GM11168 (cell line): Measurements from ENCODE around the gene CFAP410.

ENCODE experiments used
- in situ Hi-C: fragments of 300-500 bp; cut with MboI; formaldehyde crosslinking; loops from one replicate; pipeline ENCODE4 v1.12.0; 2022; ENCODE audit warnings: low sequenced_read_pairs; ENCODE audit not compliant: unreplicated experiment

The CFAP410 gene

DNA sequence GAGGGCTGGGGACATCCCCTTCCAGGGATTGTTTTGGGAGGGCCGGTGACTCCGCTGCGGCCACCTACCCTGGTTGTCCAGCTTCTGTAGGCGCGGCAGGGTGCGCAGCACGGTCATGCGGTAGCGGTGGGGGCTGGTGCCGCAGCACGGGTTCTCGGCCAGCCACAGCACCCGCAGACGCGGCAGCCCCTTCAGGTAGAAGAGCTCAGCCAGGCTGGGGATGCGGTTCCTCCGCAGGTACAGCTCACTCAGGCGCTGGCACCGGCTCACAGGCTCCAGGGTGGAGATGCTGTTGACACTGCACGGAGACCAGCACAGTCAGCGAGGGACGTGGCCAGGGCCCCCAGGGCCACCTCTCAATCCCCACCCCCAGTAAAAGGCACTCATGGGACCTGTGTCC lies 6.2 kb downstream of the CFAP410 start:
- in situ Hi-C loops: no loop called here

DNA sequence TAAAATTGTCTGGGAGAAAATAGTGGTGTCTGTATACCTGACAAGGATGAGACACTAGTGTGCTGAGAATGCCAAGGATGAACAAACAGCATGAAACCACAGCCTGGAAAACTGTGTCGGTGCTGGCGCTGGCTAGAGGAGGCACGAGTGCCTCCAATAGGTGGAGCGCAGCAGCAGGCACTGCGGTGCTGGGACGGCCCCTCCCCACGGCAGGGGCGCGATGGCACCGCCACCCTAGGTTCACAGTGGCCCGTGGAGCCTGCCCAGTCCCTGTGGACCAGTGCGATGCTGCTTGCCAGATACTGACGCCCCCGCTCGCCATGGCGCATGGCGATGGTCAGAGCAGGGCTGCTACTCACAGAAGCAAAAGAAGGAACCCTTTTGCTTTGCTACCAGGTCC lies 6.8 kb downstream of the CFAP410 start:
- in situ Hi-C loops: no loop called here

DNA sequence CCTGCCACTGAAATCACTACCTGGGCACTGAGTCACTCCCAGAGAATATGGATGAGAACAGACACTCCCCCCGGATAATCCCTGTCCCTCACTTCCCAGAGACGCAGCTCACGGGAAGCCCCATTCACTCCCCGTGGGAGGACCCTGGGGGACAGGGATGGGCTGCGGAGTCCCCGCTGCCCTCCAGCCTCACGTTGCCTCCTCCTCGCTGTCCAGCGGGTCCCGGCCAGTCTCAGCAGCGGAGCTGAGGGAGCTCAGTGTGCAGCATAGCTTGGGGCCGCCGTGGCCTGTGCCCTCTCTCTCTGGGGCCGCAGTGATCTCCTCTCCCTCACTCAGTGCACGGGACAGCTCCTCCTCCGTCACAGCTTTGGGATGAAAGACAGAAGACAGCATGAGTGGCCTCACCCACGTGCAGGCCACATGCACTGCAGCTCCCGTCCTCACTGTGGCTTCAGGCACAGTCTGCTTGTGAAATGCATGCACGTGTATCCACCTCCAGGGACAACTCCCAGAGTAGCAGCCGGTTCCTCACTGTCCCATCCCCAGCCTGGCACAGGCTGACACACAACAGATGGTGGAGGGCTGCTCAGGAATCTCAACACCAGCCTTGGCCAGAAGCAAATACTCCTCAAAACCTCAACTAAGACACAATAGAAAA lies 7.4 kb downstream of the CFAP410 start:
- in situ Hi-C loops: no loop called here

- in situ Hi-C loops: no loop called here
Observed at GRCh38 chr21:44331209-44331608, 8.0 kb downstream of the CFAP410 start.

DNA sequence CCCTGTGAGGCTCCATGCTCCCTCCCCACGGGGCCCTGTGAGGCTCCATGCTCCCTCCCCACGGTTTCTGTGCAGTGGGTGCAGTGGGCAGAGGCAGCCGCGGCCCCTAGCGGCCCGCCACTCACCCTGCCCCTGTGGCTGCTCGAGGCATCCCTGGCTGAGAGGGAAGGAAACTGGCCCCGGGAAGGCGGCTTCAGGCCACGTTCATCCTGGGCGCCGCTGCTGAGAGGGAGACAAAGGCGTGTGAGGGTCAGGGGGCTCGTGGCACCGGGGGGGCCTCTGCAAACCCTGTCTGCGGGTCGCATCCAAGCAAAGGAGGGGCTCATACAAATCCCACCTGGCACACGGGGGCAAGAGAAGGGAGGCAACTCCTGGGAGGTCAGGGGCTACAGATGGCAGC lies 8.5 kb downstream of the CFAP410 start:
- in situ Hi-C loops: no loop called here

GRCh38 chr21:44329971-44330681 lies 9.1 kb downstream of the CFAP410 start:
- in situ Hi-C loops: no loop called here

GRCh38 chr21:44329086-44329889 lies 9.9 kb downstream of the CFAP410 start:
- in situ Hi-C loops: no loop called here

DNA sequence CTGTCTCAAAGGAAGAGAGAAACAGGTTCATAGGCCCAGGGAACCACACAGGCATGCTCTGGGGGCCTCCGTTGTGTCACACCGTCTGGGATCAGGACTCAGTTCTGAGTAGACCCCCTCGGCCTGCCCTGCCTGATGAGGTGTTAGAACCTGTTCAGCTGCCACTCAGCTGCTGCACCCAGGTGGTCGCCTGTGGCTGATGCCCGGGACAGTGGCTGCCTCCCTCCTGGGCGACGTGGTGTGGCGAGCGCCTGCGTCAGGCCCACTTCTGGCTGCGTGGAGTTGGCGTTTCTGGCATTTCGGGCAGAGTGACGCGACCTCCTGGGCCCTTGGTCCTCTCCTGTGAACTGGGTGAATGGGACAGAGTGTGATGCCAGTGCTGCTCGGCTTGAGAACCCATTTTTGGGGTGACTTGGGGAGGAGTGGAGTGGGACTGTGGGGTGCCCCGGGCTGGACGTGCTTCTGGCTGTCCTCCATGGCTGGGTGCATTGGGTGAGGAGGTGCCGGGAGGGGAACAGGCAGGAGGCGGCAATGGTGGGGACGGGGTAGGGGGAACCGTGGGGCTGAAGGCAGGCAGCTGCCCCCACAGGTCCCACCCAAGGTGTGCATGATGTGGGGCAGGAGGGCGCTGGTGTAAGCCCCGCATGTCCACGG lies 10.8 kb downstream of the CFAP410 start:
- in situ Hi-C loops: no loop called here

GRCh38 chr21:44327603-44327974 lies 11.6 kb downstream of the CFAP410 start:
- in situ Hi-C loops: no loop called here

GRCh38 chr21:44326716-44327602 lies 12.2 kb downstream of the CFAP410 start:
- in situ Hi-C loops: no loop called here

DNA sequence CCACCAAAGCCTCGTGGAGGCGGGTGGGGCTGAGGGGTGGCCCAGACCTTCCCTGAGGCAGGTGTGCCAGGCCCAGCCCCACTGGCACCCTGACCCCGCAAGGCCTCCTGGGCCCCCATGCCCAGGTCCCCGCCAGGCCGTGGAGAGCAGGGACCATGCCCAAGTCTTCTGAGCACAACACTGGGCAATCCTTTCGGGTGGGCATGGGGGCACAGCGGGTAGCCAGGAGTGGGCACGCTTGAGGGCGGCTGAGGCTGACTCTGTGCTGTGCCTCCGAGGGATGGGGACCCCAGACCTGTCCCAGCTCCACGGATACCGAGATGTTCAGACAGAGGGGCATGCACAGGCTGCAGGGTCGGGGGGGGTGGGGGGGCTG lies 12.9 kb downstream of the CFAP410 start:
- in situ Hi-C loops: no loop called here

GRCh38 chr21:44325386-44326271 lies 13.6 kb downstream of the CFAP410 start:
- in situ Hi-C loops: no loop called here

- in situ Hi-C loops: no loop called here
Observed at GRCh38 chr21:44324854-44325107, 14.4 kb downstream of the CFAP410 start.

DNA sequence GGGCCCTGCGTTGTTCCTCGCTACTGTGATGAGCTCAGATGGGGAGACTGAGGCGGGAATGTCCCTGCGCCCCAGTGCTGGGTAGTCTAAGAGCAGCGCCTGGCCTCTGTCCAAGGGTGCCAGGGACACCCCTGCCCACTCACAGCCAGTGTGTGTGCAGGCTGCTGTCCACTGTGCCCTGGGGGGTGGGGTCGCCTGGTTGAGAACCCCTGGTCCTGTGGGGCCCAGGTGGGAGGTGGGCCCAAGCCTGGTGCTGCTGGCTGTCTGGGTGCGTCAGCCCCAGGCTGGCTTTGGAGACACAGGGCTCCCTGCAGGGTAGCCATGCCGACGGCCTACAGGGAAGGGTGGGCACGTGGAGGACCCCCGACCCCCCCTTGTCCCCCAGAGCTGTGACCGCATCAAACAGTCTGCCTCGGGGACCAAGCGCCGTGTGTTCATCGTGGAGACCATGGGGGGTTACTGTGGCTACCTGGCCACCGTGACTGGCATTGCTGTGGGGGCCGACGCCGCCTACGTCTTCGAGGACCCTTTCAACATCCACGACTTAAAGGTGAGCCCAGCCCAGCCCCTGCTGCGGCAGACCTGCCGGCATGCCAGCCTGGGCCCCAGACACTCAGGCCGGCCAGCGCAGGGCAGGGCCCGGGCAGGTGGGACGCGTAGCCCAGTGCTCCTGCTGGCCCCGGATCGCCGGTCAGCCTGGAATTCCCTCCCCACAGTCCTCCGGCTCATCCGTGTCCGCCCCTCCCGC lies 14.9 kb downstream of the CFAP410 start:
- in situ Hi-C loops: no loop called here

DNA sequence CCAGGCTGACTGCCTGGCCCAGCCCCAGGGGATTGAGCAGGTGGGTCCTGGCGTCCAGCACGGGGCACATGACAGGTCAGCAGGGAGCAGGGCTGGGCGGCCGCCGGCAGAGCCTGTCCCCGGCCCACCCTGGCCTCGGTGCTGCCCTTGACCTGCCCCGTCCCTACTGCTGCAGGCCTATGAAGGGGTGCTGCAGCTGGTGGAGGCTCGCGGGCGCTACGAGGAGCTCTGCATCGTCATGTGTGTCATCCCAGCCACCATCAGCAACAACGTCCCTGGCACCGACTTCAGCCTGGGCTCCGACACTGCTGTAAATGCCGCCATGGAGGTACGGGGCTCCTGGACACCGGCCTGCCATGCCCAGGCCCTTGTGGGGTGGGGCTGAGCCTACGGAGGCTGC lies 15.6 kb downstream of the CFAP410 start:
- in situ Hi-C loops: no loop called here

DNA sequence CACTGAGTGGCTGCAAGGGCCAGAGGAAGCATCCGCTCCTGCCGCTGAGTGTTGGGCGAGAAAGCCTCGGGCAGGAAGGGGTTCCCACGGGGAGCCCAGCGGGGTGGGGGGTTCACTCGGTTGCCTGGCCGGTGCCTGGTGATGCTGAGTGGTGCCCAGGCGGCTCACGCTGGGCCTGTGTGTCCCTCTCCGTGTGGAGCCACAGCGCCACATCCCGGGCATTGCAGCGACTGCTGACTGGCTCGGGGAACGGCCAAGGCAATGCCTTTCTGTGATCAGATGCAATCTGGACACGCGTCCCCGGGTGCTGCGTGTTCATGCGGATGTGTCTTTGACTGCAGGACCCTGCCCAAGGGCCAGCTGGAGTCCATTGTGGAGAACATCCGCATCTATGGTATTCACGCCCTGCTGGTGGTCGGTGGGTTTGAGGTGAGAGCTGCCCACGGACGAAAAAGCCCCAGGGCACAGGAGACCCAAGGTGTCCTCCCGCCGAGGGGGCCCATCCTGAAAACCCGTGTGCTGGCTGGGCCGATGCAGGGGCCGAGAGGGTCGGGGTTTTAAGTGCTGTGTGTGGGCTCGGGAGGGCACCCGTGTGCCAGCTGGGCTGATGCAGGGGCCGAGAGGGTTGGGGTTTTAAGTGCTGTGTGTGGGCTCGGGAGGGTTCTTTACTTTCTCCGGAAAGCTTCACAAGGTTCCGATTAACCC lies 16.4 kb downstream of the CFAP410 start:
- in situ Hi-C loops: no loop called here

DNA sequence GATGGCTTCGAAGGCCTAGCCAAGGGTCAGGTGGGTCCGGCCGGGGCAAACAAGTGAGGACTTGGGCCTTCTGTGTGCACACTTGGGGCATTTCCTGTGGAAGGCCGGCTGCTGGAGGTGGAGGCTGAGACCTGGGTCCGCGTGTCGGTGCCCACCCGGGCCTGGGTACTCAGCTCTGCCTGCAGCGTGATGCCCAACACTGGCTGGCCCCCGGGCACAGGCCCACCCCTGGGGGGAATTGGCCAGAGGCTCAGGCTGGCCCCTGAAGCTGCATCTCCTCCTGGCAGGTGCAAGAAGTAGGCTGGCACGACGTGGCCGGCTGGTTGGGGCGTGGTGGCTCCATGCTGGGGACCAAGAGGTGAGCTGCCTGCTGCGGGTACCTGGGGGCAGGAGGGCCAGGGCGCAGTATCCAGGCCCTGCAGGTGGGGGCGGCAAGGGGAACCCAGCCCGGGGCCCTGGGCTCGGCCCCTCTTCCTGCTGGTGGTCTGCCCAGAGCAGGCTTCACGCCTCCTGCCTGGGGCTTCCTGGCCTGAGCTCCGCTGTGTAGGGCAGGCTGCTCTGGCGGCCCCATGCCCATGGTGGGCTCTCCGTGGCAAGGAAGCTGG lies 17.2 kb downstream of the CFAP410 start:
- in situ Hi-C loops: no loop called here

DNA sequence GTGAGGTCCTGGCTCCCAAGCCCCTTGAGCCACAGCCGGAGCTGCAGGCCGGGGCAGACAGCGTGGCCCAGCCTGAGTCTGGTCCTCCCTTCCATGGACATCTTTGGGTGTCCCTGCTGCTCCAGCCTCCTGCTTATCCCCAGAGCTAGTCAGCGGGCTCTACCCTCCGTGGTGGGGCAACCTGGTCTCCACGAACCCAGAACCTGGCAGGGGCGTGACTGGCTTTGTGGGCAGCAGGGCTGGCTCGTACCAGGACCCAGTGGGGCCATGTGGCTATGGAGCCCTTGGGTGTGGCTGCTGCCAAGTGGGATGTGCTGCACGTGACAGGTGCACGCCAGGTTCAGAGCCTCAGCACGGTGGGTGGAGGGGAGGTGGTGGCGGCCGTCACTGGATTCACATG lies 18.3 kb downstream of the CFAP410 start:
- in situ Hi-C loops: no loop called here
